HG02852 (cell line): ENCODE results near the gene TBC1D19.
"Not testable (repeated sequence)": the region's sequence is repeated elsewhere in the genome, so short reads cannot be mapped to it uniquely, and the experiment has no call there.

Experiments
- ATAC-seq: cut with Tn5 transposase; IDR thresholded peaks from one replicate; pipeline ENCODE4 v1.9.1; 2021; ENCODE audit warnings: mild to moderate bottlenecking, moderate library complexity; ENCODE audit not compliant: unreplicated experiment

The TBC1D19 gene

GRCh38 chr4:26679040-26679695 lies 95.3 kb downstream of the TBC1D19 start:
- ATAC-seq, result not testable (repeated sequence)

- ATAC-seq, result no peak
These were observed 98.6 kb downstream of the TBC1D19 start for GRCh38 chr4:26682436-26682835.

- no peak for ATAC-seq
These were observed 101.4 kb downstream of the TBC1D19 start for GRCh38 chr4:26685250-26685649.

GRCh38 chr4:26687728-26688127 lies 103.8 kb downstream of the TBC1D19 start:
- no peak for ATAC-seq

GRCh38 chr4:26690506-26690905 lies 106.6 kb downstream of the TBC1D19 start:
- ATAC-seq, result no peak

GRCh38 chr4:26692014-26692726 lies 108.3 kb downstream of the TBC1D19 start:
- ATAC-seq, result no peak

- not testable (repeated sequence) for ATAC-seq
These were observed 110.2 kb downstream of the TBC1D19 start for GRCh38 chr4:26694131-26694530.

- ATAC-seq, result no peak
These were observed 116.2 kb downstream of the TBC1D19 start for GRCh38 chr4:26700110-26700509.

- no peak for ATAC-seq
These were observed 117.2 kb downstream of the TBC1D19 start for GRCh38 chr4:26701095-26701494.

GRCh38 chr4:26701786-26702227 lies 117.9 kb downstream of the TBC1D19 start:
- peak; percentile 44 for ATAC-seq

GRCh38 chr4:26707342-26707741 lies 123.5 kb downstream of the TBC1D19 start:
- no peak for ATAC-seq

- ATAC-seq, result no peak
These were observed 125.4 kb downstream of the TBC1D19 start for GRCh38 chr4:26709246-26709645.

GRCh38 chr4:26713563-26714151 lies 129.8 kb downstream of the TBC1D19 start:
- ATAC-seq, result no peak

GRCh38 chr4:26715636-26716242 lies 131.9 kb downstream of the TBC1D19 start:
- no peak for ATAC-seq

GRCh38 chr4:26717332-26717731 lies 133.4 kb downstream of the TBC1D19 start:
- no peak for ATAC-seq

GRCh38 chr4:26719954-26720552 lies 136.2 kb downstream of the TBC1D19 start:
- no peak for ATAC-seq

GRCh38 chr4:26721685-26722084 lies 137.8 kb downstream of the TBC1D19 start:
- no peak for ATAC-seq

GRCh38 chr4:26723216-26723615 lies 139.3 kb downstream of the TBC1D19 start:
- ATAC-seq, result peak; percentile 85

- ATAC-seq, result no peak
These were observed 140.7 kb downstream of the TBC1D19 start for GRCh38 chr4:26724534-26724933.

GRCh38 chr4:26726655-26727387 lies 142.9 kb downstream of the TBC1D19 start:
- ATAC-seq, result no peak

- no peak for ATAC-seq
These were observed 144.0 kb downstream of the TBC1D19 start for GRCh38 chr4:26727844-26728243.
